ENCODE measurements around the gene PDLIM3.

Gene PDLIM3, protein sequence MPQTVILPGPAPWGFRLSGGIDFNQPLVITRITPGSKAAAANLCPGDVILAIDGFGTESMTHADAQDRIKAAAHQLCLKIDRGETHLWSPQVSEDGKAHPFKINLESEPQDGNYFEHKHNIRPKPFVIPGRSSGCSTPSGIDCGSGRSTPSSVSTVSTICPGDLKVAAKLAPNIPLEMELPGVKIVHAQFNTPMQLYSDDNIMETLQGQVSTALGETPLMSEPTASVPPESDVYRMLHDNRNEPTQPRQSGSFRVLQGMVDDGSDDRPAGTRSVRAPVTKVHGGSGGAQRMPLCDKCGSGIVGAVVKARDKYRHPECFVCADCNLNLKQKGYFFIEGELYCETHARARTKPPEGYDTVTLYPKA

GRCh38 chr4:185534866-185535611, at the start of gene PDLIM3:
PDLIM3 (minus strand) TSS chr4:185535507; CDS start chr4:185535434, 73 bp downstream.
- TF ChIP-seq, protein P1, sequence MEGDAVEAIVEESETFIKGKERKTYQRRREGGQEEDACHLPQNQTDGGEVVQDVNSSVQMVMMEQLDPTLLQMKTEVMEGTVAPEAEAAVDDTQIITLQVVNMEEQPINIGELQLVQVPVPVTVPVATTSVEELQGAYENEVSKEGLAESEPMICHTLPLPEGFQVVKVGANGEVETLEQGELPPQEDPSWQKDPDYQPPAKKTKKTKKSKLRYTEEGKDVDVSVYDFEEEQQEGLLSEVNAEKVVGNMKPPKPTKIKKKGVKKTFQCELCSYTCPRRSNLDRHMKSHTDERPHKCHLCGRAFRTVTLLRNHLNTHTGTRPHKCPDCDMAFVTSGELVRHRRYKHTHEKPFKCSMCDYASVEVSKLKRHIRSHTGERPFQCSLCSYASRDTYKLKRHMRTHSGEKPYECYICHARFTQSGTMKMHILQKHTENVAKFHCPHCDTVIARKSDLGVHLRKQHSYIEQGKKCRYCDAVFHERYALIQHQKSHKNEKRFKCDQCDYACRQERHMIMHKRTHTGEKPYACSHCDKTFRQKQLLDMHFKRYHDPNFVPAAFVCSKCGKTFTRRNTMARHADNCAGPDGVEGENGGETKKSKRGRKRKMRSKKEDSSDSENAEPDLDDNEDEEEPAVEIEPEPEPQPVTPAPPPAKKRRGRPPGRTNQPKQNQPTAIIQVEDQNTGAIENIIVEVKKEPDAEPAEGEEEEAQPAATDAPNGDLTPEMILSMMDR (IDR thresholded peaks at IDR 0.05; ENCODE audit: unreplicated experiment in 3 of 3), result no peak
- Mint-ChIP-seq H3K9me3 (no peaks in the 10 kb centered on the region), H3K4me3 (peak within 1 kb of the TSS; percentile 87 to 93 (median 92)), H3K4me1 (peaks cover 28% of the 10 kb centered on the region), H3K27ac (peak within 1 kb of the TSS in 2 of 3 experiments; percentile 17 to 30), H3K36me3 (ENCODE audit: low read depth) (no peaks in the 10 kb centered on the region), H3K27me3 (ENCODE audit: low read depth) (peaks cover 28% of the 10 kb centered on the region)

GRCh38 chr4:185583813-185584212, 48.5 kb upstream of the PDLIM3 start:
- Mint-ChIP-seq H3K4me3 (no peak overlapping the region), H3K27me3 (ENCODE audit: low read depth) (peaks cover 49% of the 10 kb centered on the region), H3K27ac (no peak overlapping the region), H3K4me1 (peaks cover 41% of the 10 kb centered on the region), H3K36me3 (ENCODE audit: low read depth) (no peaks in the 10 kb centered on the region), H3K9me3 (no peaks in the 10 kb centered on the region)
- TF ChIP-seq, protein P1 (IDR thresholded peaks at IDR 0.05; ENCODE audit: unreplicated experiment in 3 of 3), result no peak

DNA sequence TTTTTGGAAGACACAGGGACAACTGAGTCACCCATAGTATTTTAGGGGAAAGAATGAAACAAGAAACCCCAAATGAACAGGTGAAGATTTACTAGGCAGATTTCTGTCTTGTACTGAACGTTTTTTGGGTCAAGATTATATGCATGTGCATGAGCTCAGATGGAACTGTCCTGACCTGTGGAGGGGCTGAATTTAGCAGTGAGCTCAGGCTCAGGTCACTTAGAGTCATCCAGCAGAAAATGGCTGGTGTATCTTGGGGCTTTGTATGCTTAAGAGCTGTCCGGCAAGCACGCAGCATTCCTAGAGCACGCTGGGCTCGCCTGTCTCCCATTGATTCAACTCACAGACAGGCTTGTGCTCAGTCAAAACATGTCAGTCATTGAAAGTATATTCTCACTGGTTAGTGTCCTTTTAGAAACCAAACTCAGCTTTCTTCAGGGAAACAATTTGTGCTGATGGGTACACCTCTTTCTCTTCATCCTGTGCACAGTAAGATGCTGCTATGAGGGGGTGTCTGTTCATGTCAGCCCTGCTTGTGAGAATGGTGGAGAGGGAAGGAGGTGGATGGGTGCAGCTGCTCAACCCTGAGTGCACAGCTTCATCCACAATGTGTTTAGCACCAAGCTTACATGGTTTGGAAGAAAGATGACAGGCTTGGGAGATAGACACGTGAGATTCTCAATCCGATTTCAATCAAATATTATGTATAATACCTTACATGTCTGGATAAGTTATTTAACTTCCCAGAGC, 47.5 kb upstream of the PDLIM3 start:
- peaks cover 39% of the 10 kb centered on the region for H3K27me3 Mint-ChIP-seq (ENCODE audit: low read depth)
- peak overlapping the region in 1 of 3 experiments; percentile 81 for H3K27ac Mint-ChIP-seq
- no peaks in the 10 kb centered on the region for H3K9me3 Mint-ChIP-seq
- H3K36me3 Mint-ChIP-seq (ENCODE audit: low read depth), result no peaks in the 10 kb centered on the region
- H3K4me1 Mint-ChIP-seq, result peaks cover 44% of the 10 kb centered on the region
- TF ChIP-seq, protein P1 (IDR thresholded peaks at IDR 0.05; ENCODE audit: unreplicated experiment in 3 of 3), result no peak
- H3K4me3 Mint-ChIP-seq, result no peak overlapping the region

GRCh38 chr4:185580699-185581098, 45.4 kb upstream of the PDLIM3 start:
- Mint-ChIP-seq H3K36me3 (ENCODE audit: low read depth) (no peaks in the 10 kb centered on the region), H3K9me3 (no peaks in the 10 kb centered on the region), H3K4me1 (peaks cover 49% of the 10 kb centered on the region), H3K27me3 (ENCODE audit: low read depth) (peaks cover 20% of the 10 kb centered on the region), H3K27ac (no peak overlapping the region), H3K4me3 (no peak overlapping the region)
- TF ChIP-seq, protein P1 (IDR thresholded peaks at IDR 0.05; ENCODE audit: unreplicated experiment in 3 of 3), result no peak

DNA sequence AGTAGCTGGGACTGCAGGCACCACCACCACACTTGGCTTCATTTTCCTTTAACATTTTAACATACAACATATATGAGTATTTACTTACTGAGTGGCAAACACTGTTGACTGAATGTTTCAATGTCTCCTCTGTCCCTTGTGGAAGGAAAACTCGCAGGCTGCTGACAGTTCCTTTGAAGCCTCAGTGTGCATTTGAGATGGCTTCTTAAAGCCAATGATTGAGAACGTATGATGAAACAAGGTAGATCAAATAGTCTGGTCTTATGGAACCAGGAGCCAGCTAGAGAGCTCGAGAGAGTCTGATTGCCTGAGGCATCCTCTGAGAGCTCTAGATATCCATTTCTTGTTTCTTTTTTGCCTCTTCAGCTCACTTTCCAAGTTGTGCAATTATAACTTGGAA, 43.0 kb upstream of the PDLIM3 start:
- Mint-ChIP-seq H3K4me1 (peaks cover 63% of the 10 kb centered on the region), H3K27me3 (ENCODE audit: low read depth) (peaks cover 6% of the 10 kb centered on the region)
- TF ChIP-seq, protein P1 (IDR thresholded peaks at IDR 0.05; ENCODE audit: unreplicated experiment in 3 of 3), result no peak

More for the DNA sequence above, 43.0 kb upstream of the PDLIM3 start:
- Mint-ChIP-seq H3K9me3 (no peaks in the 10 kb centered on the region), H3K36me3 (ENCODE audit: low read depth) (no peaks in the 10 kb centered on the region), H3K27ac (peak overlapping the region; percentile 27 to 93 (median 90)), H3K4me3 (no peak overlapping the region)
